ENCODE results near the gene SLC7A8. TPM values are rescaled to one million over a fixed set of nuclear protein-coding genes. Genes with fewer than 3 reads are reported as not detected.

SLC7A8 gene
- total RNA-seq, 1 experiment from 2014 or later: 77.9 TPM

GRCh38 chr14:23171222-23171975 is 12.1 kb downstream of the SLC7A8 start:
- Histone ChIP-seq H2BK20ac (ENCODE audit: low read depth, low read length, poor library complexity, severe bottlenecking) (no peak overlapping the region), H2BK120ac (ENCODE audit: low read depth, low read length, poor library complexity, severe bottlenecking) (no peak overlapping the region), H2BK5ac (ENCODE audit: insufficient read length, low read length) (no peak overlapping the region), H3K23me2 (ENCODE audit: insufficient read length, low read depth, low read length, poor library complexity, severe bottlenecking) (no peaks in the 10 kb centered on the region), H3K23ac (ENCODE audit: insufficient read length, low read depth, low read length) (no peak overlapping the region), H2BK12ac (ENCODE audit: insufficient read length, low read depth, low read length) (no peak overlapping the region), H3K79me1 (ENCODE audit: insufficient read depth, low read depth, low read length, poor library complexity, severe bottlenecking) (peaks cover 2% of the 10 kb centered on the region), H3K27ac (ENCODE audit: insufficient read length, low read depth, low read length) (no peak overlapping the region), H3K18ac (ENCODE audit: insufficient read length, low read depth, low read length) (no peak overlapping the region), H3K14ac (ENCODE audit: insufficient read depth, low read length) (no peak overlapping the region), H4K8ac (replicated peaks; ENCODE audit: insufficient read length, low read depth, low read length) (no peak overlapping the region), H4K91ac (ENCODE audit: insufficient read length, low read depth, low read length) (no peak overlapping the region), H4K5ac (ENCODE audit: insufficient read length, low read depth, low read length) (no peak overlapping the region), H3K4me2 (ENCODE audit: insufficient read depth, insufficient read length, low read length) (no peak overlapping the region), H4K20me1 (ENCODE audit: control insufficient read depth, insufficient read depth, insufficient read length) (no peaks in the 10 kb centered on the region), H2AFZ (ENCODE audit: low read length) (no peak overlapping the region), H3K4ac (ENCODE audit: low read depth, low read length) (no peak overlapping the region), H2AK5ac (ENCODE audit: insufficient read length, low read length) (no peak overlapping the region), H3K27me3 (ENCODE audit: insufficient read depth, low read length) (no peaks in the 10 kb centered on the region), H3K56ac (ENCODE audit: insufficient read length, low read depth, low read length) (no peak overlapping the region), H3K9ac (ENCODE audit: extremely low read depth, insufficient read length, low read length) (no peak overlapping the region), H3K9me3 (ENCODE audit: control insufficient read depth, low read depth, low read length) (no peaks in the 10 kb centered on the region), H3T11ph (ENCODE audit: low read length) (no peak overlapping the region), H3K4me1 (ENCODE audit: insufficient read depth, low read length) (peaks cover 7% of the 10 kb centered on the region; the same call in 1 of the 2 replicates), H2BK15ac (ENCODE audit: low read depth, low read length) (no peak overlapping the region), H3K79me2 (ENCODE audit: insufficient read depth, low read length) (peaks cover 7% of the 10 kb centered on the region; the same call in 1 of the 2 replicates)
- Mint-ChIP-seq H3K4me1 (peaks cover 34 to 42% of the 10 kb centered on the region in 2 experiments), H3K36me3 (ENCODE audit: insufficient read depth in 1 of 3, low read depth in 3 of 3) (peaks cover 14 to 27% (median 20%) of the 10 kb centered on the region in 3 experiments; a peak in 6 of 7 replicates), H3K9me3 (no peaks in the 10 kb centered on the region), H3K27me3 (ENCODE audit: low read depth) (no peaks in the 10 kb centered on the region), H3K27ac (peak overlapping the region in 1 of 3 experiments; percentile 33; a peak in 1 of 7 replicates), H3K4me3 (no peak overlapping the region)
- no peak for DNase-seq
- TF ChIP-seq CTCF (conservative IDR thresholded peaks at IDR 0.05): no peak
- WGBS (ENCODE audit: extremely low coverage, insufficient read length, low lambda C conversion rate): no CpG with 5 or more reads among the region's 8 CpGs

Data from H9 (cell line).